Hematopoietic multipotent progenitor cell treated with erythropoietin and hydrocortisone succinate and interleukin-3 and kit ligand, for 17 days (in vitro differentiated cells): ENCODE results near the gene MALL.
"Not testable (repeated sequence)": the region's sequence is repeated elsewhere in the genome, so short reads cannot be mapped to it uniquely, and the experiment has no call there.

Experiments used
- DNase-seq: peaks from one replicate; pipeline ENCODE4 v3.0.0-alpha.2; 2015; ENCODE audit warnings: low spot score

MALL gene

DNA sequence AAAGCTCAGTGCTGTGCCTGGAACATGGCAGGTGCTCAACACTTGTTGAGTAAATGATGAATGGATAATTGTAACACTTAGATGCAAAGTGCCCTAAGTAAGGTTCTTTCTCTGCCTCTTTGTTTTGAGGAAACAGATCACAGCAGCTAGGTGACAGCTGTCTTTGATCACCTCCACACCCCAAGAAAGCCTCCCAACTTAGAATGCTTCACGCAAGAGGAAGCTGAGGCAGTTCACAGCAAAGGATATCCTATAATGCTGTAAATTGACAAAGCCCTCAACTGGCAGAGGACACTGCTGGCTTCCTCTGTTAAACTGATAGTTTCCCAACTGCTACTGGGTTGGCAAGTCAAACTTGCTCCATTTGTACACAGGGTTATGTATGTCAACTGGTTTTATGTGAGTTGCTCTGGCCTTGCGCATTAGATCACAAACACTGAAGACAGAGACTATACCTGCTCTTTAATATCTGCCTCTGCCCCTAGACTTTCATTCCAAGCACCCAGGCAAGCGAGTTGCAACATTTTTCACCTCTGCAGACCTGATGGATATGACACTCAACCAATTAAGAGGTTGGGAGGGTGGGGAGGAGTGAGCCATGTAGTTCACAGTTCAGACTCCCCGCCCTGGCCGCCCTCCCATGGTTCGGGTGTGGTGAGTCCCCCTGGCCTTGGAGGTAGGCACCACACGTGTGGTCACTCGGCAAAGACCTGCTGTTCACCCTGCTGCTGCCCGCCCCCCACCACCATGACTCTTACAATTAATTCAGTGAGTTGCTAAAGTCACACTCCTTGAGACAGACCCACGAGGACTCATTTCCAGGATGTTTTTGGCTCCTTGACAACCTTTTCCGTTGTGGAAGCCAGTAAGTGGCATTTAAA, 4.8 kb upstream of the MALL start:
- DNase-seq, result no peak

DNA sequence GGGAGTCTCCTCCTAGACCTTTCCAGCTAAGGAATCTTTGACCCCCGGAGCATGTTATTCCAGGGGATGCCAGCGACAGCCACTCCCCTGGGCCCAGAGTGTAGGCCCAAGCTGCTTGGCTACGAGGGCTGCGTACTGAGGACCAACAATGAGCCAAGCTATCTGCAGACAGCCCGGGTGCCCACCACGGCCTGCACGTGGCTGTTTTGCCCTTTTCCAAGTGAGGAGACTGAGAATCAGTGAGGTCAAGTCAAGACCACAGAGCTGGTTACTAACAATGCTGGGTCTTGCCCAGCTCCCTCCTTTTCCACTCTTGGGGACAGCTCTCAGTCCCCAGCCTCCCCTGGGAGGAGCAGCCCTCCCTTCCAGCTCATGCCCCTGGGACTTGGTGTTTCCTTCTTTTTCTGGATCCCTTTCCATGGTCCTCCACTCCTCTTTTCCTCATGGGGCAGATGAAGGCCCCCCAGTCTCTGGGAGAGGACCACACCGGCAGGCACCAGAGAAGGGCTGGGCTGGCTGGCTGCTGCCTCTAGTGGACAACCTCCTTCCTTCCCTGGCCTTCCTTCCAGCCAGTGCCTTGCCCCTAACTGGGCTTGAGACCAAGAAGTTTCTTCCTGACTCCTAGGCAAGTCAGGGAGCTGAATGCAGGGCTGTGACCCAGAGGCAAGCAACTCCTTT, 550 bp upstream of the MALL start:
- no peak for DNase-seq

DNA sequence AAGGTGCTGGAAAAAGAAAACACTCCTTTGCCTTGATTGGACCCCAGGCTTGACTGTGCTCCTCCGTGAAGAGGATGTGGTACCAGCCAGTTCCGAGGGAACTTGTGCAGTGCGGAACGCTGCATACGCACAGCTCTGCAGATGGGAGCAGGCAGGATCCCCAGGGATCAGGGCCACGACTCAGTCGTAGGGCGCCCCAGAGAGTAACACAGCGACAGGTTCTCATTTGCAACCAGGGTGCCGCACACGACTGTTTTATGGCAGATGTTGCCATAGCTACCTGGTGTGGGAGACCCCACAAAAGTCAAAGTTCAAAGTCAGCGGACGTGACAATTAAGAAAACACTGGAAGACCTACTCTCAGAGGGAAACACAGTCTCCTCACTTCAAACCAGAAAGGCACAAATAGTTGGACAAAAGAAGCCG, 779 bp downstream of the MALL start:
- DNase-seq, result no peak

DNA sequence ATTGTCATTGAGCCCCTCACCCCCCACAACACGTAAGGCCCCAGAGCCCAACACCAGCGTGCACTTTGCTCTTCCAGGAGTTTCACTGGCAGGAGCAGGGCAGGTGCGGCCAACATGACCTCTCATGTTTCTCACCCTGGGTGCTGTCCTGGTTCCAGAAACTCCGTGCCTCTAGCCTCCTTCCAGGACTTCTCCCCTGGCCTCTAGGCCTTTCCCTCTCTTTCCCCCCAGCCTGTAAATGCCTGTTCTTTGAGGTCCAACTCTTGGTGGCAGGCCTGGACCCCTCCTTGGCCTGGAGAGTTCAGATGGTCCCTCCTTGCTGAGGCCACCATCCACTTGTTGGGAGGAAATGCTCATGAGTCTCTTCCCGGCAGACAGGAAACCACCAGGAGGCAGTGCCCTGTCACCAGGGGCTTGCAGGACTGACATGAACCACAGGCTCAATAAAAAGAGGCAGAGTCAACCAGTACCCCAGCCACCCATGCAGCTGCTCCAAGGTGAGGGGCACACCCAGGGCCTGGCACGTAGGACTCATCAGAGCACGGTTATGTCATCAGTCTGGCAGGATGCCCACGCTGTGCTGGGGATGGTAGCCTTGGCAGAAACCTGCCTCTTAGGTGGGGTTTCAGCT, 1.5 kb downstream of the MALL start:
- DNase-seq, result no peak

DNA sequence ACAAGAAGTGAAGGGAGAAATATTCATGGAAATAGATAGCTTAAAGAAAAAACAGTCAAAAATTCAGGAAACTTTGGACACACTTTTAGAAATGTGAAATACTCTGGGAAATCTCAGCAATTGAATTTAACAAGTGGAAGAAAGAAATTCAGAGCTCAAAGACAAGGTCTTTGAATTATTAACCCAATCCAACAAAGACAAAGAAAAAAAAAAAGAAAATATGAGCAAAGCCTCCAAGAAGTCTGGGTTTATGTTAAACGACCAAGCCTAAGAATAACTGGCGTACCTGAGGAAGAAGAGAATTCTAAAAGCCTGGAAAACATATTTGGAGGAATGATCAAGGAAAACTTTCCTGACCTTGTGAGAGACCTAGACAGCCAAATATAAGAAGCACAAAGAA, 7.3 kb downstream of the MALL start:
- not testable (repeated sequence) for DNase-seq

DNA sequence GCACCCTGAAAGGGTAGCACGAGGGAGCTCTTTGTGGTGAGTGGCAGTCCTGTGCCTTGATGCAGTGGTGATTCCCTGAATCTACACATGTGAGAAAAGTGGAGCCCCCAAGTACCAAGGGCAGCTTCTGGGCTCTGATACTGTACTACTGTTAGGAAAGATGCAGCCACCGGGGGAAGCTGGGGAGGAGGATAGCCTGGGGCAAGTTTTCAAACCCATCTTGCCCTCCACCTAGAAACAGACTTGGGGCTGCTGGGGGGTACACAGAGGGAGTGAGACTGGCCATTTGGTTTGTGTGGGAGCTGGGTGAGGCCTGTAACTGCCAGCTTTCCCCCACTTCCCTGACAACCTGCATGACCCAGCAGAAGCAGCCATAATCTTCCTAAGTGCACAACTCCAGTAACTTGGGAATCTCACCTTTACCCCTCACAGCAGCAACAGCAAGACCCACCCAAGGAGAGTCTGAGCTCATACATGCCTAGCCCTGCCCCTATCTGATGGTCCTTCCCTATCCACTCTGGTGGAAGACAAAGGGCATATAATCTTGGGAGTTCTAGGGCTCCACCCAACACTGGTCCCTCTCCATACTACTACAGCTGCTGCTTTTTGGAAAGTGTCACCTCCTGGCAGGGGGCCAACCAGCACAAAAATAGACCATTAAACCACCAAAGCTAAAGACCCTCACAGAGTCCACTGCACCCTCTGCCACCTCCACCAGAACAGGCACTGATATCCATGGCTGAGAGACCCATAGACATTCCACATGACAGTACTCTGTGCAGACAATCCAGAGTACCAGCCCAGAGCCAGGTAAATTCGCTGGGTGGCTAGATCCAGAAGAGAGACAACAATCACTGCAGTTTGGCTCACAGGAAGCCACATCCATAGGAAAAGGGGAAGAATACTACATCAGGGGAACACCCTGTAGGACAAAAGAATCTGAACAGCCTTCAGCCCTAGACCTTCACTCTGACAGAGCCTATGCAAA, 8.2 kb downstream of the MALL start:
- DNase-seq, result no peak

DNA sequence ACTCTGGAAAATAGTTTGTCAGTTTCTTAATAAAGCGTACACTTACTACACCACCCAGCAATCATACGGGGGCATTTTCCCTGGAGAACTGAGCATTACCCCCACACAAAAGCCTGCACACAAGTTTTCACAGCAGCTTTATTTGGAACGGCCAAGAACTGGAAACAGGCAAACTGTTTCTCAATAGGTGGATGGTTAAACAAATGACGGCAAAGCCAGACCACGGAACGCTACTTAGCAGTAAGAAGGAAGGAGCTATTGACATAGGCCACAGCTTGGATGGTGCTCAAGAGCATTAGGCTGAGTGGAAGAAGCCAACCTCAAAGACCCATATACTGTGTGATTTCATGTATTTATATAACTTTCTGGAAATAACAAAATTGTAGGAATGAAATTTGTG, 9.0 kb downstream of the MALL start:
- DNase-seq, result no peak

DNA sequence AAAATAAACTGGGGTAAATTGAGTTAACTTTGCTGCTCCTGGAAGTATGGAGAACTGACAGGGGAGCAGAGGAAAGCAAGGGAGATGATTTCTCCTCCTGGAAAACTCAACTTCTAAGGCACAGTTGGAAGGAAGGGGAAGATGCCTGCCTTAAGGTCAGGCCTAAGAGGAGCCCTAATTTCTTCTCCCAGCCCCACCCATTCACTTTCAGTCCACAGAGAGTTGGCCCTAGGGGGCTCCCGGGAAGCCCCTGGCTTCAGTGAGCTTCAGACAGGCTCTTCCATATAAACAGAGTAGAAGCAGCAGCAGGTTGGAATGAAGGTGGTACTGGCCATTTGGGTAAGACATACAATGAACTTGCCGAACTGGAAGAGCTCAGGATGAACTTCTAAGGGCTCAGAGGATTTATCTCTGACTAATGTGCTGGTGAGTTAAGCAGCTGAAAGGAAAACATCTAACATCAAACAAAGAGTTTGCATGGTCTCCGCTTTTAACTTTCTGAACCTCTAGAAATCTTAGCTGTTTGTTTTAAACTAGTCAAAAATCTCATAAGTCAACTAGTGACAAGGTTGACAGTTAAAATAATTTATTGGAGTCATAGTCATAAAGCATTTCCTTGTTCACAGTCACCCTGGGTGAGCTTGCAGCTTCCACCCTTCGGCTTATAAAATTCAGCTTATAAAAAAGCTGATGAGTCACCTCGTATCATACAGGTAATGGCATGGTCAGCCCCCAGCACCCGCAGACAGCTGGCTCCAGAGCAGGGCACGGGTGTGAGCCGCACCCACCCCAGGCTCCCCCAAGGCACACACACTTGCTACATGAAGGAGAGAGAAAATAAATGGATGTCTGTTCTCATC, 9.8 kb downstream of the MALL start:
- DNase-seq, result no peak

DNA sequence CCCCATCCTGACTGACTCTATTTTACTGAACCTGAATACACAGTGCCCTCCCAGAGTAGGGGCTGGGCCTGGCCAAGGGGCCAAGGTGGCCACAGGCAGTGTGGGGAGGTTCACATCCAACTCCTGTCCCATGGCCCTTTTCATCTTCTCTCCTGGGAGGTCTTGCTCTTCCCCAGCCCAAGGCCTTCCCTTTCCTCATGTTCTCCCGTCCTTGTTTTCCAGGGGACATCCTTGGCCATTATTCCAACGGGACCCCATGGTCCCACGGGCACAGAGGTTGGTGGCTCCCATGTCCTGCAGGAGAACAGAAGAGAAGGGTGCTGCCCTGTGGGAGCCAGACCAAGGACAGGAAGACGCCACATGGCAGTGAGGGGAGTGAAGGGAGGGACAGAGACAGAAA, 10.4 kb downstream of the MALL start:
- no peak for DNase-seq

DNA sequence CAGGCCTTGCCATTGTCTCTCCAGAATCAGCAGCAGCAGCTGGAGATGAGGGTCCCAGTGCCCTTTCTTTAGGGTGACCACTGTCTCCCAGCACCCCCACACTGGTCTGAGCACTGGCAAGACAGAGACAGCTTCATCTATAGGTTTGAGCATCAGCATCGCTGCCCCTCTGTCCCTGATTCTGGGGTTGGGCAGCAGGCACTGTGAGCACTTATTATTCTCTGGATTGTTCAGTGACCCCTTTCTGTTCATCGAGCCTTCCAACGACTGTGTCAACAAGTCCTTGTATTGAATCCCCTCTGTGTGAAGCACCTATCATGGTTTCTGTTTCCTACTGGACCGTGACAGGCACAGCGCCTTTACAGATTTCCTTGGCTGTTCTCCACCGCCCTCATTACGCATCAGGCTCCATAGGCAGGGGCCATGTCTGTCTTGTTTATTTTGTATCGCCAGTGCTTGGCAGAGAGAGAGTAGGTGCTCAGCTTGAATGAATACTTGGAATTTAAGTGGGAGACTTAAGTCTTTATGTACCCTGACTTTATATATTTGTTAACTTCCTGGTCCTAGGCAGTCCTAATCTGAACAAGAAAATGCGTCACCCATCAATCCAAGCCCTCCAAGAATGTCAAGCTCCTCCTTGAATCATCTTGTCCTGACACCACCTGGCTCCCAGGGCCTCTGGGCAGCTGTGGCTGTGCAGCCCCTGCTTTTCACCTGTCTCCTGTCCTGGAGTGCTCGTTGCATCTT, 11.4 kb downstream of the MALL start:
- DNase-seq, result no peak

DNA sequence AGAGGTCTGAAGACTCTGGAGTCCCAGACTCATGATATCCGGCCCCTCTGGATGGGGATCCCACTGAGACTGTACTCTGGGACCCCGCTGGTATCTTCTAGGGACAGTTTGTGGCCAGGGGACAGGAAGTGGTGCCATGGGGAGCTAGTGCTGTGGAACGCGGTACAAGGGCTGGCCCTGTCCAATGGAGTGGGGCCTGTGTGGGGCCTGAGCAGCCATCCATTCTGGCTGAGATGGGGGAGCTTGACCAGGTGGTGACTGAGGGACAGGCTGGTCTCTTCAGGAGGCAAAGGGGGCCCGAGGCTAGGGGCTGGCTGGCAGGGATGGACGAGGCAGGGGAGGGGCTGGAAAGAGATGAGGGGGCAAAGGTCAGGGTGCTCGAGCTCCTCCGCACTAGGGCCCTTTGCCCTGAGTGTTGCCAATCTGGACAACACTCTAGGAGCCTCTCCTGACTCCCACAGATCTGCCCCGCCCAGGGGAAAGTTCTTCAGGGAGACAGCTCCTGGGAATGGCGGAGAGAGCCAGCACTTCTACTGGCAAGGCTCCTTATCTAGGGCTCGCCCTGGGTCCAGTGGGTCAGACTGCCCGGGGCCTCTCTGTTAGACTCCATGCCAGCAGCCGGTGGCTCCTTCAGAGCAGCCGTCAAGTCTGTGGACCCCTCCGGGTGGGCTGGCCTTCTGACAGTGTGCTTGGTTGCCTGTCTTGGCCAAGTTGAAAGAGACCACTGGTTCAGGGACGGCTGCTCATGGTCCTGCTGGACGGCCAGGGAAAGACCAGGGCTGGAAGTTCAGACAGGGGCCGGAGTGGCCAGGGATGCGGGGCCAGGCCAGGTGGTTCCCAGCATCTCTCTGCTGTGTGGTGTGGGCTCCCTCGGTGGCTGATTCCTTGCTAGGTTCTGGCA, 12.3 kb downstream of the MALL start:
- DNase-seq, result no peak

DNA sequence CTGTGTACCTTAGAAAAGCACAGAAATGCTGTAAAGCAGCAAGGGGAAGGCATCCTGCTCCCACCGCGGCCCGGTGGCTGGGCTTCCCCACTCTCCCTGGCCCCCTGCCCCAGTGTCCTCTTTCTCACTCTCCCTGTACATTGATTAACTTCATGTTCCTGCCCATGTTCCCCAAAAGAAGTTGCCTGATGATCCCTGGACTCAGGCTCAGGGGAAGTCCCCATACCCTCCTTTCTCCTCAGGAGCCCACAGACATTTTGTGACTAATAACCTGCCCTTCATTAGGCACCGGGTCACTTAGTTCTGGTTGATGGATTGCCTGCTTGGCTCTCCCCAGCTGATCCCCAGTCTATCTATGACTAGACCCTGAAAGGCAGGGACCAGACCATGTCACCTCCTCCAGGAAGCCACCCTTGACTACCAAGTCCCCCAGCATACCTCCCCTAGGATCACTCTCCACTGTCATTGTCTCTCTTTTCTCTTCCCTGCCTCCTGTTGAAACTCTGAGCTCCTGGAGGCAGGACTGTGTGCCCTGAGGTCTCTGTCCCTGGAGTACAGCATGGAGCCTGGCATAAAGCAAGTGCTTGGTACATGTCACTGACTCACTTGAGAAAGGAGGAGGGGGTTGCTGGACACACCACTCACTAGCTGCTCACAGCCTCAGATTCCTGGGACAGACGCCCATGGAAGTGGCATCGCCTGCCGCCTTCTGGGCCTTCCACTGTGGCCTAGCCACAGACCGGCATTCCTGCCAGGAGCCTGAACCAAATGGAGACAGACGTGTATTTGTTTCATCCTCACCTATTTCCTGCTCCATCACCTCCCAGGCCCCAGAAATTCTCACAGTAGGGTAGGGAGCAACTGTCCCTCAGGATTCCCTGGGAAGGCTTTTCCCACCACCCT, 13.5 kb downstream of the MALL start:
- DNase-seq, result no peak

DNA sequence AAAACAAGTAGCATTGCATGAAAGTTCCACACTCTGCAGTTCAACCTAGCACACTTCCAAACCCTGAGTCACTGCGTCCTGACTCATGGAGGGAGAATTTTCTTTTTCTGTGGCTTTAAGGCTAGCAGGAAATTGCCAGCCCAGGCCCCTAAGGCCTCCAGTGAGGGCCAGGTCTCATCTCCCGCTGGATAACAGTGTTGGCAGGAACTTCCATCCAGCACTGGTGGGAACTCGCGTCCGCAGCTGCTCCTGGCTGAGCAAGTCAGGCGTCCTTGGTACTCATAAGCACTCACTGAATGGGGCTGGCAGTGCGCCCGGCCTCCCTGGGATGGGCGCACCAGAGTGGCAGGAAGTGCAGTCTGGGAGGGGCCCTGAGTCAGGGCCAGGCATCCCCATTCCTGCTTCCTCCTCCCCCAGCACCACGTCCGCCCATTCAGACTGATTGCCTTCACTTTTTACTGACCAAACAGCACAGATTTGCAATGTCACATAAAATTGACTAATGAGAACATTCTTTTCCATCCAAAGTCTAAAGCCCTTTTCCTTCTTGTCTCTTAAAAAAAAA, 14.3 kb downstream of the MALL start:
- DNase-seq, result no peak

DNA sequence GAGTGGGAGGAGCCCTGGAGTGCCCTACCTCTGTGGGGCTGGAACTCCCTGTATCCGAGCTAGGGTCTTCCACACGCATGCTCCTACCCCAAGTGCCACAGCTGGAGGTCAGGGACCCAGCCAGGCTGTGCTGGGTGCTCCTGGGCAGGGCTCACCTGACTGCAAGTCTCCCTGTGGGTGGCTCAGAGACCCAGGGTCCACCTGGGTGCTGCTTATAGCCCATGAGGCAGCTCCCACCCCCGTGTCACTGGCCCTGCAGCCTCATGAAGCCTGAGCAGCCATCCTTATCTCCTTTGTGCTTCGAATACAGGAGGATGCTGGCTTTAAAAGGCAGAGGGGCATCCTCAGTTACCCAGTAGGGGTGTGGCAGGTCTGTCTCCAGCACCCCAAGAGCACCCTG, 14.7 kb downstream of the MALL start:
- DNase-seq, result not testable (repeated sequence)

DNA sequence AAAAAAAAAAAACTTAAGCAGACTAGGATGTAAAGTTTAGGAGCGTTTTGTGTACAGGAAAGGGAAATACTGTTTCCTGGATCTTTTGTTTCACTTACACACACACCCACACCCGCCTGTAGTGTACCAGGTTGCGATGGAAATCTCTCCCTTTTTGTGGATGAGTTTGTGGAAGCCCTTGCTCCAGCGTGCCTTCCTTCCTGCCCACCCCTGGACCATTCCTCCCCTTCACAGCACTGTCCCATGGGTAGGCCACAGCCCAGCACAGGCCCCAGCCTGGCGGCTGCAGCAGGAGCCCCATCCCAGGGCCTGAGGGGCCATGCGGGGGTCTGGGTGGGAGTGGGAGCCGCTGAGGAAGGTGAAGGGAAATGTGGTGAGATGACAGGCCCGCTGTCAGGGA, 15.1 kb downstream of the MALL start:
- no peak for DNase-seq

DNA sequence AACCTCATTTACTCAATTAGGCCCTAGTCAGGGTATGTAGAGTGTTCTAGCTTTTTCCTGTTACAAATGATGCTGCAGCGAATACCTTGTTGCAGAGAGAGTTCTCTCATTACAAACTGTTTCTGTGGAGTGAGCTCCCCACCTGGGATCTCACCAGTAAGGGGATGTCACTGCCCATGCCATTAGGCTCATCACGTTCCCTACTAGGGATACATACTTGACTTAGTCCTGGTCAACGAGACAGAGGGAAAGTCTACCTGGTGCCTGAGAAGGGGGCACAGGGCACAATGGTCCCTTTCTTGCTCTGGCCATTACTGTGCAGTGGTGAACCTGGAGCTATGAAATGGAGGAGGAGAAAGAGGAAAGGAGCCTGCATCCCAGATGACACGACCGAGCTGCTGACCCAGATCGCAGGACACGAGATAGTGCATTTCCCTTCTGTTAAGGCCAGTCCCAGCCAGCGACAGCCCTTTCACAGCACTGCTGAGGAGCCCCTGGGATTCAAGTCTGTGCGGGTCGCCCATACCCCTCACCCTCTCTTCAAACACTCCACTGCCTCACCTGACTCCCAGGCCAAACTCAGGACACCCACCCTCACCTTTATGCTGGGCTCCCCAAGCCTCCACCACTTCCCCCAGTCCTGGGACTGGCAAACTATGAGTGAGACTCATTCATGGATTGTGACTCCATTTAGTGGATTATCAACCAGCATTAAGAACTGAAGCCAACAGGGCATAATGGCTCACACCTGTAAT, 16.0 kb downstream of the MALL start:
- no peak for DNase-seq

DNA sequence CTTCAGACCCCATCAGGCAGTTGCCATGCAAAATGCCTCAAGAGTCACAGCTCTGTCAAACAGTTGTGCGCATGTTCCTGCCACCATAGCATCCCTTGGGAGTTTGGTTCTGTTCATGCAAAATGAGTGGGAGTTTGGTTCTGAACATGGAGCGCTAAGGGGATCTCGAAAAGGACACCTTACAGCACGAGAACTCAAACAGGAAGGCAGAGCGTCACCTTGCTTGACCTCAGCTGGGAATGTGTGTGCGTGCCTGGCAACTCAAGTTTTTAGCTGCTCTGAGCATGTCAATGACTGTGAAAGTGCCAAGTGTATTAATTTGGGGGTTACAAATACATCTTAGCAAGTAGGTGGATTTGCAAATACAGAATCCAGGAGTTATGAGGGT, 16.6 kb downstream of the MALL start:
- no peak for DNase-seq
